Prostate gland (tissue), 2 donors: Measurements from ENCODE around the gene GLRX. TPM values are rescaled to one million over a fixed set of nuclear protein-coding genes. Genes with fewer than 3 reads are reported as not detected.

ENCODE experiments used
- DNase-seq: peaks from one replicate; pipeline ENCODE4 v3.0.0-alpha.2; 2019; ENCODE audit warnings: low spot score
- H3K27ac ChIP-seq, 2 donors: fragments of 200-600 bp; sonication (generic); 2 replicates each; pipeline ENCODE4 v1.5.1; 2017 to 2019
- H3K27me3 ChIP-seq: fragments of 200-600 bp; sonication (generic); replicated peaks from 2 replicates; pipeline ENCODE4 v1.5.1; 2019; ENCODE audit not compliant: insufficient read depth
- H3K36me3 ChIP-seq, 2 donors: fragments of 200-600 bp; sonication (generic); 1 replicate in 1 of 2; 2 replicates in 1 of 2; pipeline versions ENCODE4 v1.5.1 to v1.8.1; 2017 to 2019
- H3K4me1 ChIP-seq: fragments of 200-600 bp; sonication (generic); replicated peaks from 2 replicates; pipeline ENCODE4 v1.5.1; 2019
- H3K4me3 ChIP-seq, 2 donors: fragments of 200-600 bp; sonication (generic); 2 replicates each; pipeline ENCODE4 v1.5.1; 2017 to 2019
- H3K9me3 ChIP-seq: fragments of 200-600 bp; sonication (generic); 2 replicates; pipeline ENCODE4 v1.5.1; 2017
- POLR2A ChIP-seq: fragments of 450-650 bp; IDR thresholded peaks from one replicate; pipeline ENCODE4 v1.6.1; 2016; ENCODE audit warnings: antibody characterized with exemption, mild to moderate bottlenecking
- POLR2AphosphoS5 ChIP-seq: sonication (generic); formaldehyde crosslinking; IDR thresholded peaks from one replicate; pipeline ENCODE4 v1.6.1; 2017; ENCODE audit warnings: antibody characterized with exemption
- WGBS: methylation state at CpG from one replicate; pipeline ENCODE4 v1.1.5; 2018; 5-methylcytosine and 5-hydroxymethylcytosine counted together
- intact Hi-C: fragments of 100-400 bp; cut with DNase I; formaldehyde crosslinking; loops from one replicate; pipeline ENCODE4 v1.14.2; 2022
- total RNA-seq, 2 donors: library from RNA; depleted of rRNA; stranded (reverse); fragments of >200 nt; gene quantifications; one replicate each; pipeline ENCODE4 v1.1.0, GENCODE V29; 2016
- TF ChIP-seq, protein P1 (sequence below), 4 experiments: fragments of 200-600 bp in 2 of 4; fragments of 450-650 bp in 2 of 4; sonication (generic) in 2 of 4; IDR thresholded peaks; 1 replicate in 3 of 4; 2 replicates in 1 of 4; pipeline ENCODE4 v1.5.1; 2016 to 2019; ENCODE audit warnings: antibody characterized with exemption in 4 of 4, mild to moderate bottlenecking in 2 of 4, moderate library complexity in 2 of 4

Gene GLRX
- total RNA-seq, 2 donors from 2014 or later = 16.6 to 34.8 TPM

DNA sequence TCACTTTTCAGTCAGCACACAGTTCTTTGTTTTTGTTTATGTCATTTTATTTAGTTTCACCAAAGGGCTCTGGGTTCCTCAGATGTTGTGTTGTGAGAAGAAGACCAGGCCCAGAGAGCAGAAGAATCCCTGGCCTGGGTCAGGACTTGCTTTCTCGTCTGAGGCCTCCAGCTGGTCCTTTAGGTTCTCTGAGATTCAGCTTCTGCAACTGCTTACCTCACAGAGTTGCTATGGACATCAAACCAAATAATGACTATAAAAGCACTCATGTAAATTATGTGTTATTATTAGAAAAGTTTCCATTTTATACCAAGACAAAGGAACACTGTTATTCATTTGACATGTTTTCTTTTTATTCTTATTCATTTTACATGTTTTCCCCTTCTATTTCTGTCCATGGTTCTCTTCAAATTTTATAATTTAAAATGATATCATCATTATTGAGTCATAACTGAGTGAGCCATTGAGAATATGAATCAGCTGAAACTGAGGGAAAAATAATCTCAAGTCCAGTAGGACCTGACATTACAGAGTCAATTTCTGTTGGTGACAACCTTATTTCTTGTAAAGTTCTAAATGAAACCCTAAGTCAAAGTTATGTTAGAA lies 44.0 kb upstream of the GLRX start:
- no peaks in the 10 kb centered on the region for H3K36me3 ChIP-seq
- intact Hi-C loops = no loop called here
- TF ChIP-seq POLR2AphosphoS5 (no peak), POLR2A (no peak)
- TF ChIP-seq, protein P1, sequence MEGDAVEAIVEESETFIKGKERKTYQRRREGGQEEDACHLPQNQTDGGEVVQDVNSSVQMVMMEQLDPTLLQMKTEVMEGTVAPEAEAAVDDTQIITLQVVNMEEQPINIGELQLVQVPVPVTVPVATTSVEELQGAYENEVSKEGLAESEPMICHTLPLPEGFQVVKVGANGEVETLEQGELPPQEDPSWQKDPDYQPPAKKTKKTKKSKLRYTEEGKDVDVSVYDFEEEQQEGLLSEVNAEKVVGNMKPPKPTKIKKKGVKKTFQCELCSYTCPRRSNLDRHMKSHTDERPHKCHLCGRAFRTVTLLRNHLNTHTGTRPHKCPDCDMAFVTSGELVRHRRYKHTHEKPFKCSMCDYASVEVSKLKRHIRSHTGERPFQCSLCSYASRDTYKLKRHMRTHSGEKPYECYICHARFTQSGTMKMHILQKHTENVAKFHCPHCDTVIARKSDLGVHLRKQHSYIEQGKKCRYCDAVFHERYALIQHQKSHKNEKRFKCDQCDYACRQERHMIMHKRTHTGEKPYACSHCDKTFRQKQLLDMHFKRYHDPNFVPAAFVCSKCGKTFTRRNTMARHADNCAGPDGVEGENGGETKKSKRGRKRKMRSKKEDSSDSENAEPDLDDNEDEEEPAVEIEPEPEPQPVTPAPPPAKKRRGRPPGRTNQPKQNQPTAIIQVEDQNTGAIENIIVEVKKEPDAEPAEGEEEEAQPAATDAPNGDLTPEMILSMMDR (IDR thresholded peaks at IDR 0.05) = no peak
- no peaks in the 10 kb centered on the region for H3K27me3 ChIP-seq
- no peak overlapping the region for H3K4me3 ChIP-seq
- H3K4me1 ChIP-seq = no peaks in the 10 kb centered on the region
- no peak for DNase-seq
- no peak overlapping the region for H3K27ac ChIP-seq
- 87% methylated on average over 1 of the region's 1 CpG for WGBS
- H3K9me3 ChIP-seq = no peaks in the 10 kb centered on the region

DNA sequence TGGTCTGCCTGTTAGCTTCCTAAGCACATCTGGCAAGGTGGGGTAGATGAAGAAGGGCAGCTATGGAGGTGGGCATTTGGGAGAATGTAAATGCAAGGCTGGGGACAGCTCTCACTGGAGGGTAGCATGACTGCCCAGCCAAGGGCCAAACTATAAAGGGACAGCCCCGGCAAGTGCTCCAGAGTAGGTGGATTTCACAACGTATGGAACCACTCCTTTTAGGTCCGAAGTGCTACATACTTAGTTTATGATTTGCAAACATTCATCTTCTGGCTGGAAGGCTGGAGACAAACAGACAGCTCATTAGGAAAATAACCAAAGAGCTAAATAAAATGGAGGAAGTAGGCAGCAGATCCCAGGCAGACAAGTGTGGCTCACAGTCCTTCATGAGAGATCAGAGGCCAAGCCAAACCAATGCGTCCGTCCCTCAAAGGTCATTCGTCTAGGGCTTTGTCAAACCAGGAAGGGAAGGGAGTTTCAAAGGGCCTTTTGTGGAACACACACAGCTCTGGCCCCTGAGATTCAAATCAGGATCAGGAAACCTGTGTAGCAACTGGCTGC lies 42.5 kb upstream of the GLRX start:
- intact Hi-C loops = loop anchor here (5.0 kb wide), 1 partner anchor 97 kb away; the partner anchor contains the start of gene ELL2
- Histone ChIP-seq H3K9me3 (no peaks in the 10 kb centered on the region), H3K36me3 (no peaks in the 10 kb centered on the region), H3K4me3 (no peak overlapping the region), H3K4me1 (peaks cover 3% of the 10 kb centered on the region), H3K27ac (peak overlapping the region in 1 of 2 donors; percentile 23), H3K27me3 (no peaks in the 10 kb centered on the region)
- TF ChIP-seq, protein P1 (IDR thresholded peaks at IDR 0.05) = no peak
- TF ChIP-seq POLR2AphosphoS5 (no peak), POLR2A (no peak)
- WGBS = 72% methylated on average over 6 of the region's 6 CpGs
- DNase-seq = no peak

GRCh38 chr5:95864456-95864855 lies 41.9 kb upstream of the GLRX start:
- no peaks in the 10 kb centered on the region for H3K9me3 ChIP-seq
- H3K27me3 ChIP-seq = no peaks in the 10 kb centered on the region
- no peak overlapping the region for H3K27ac ChIP-seq
- H3K36me3 ChIP-seq = no peaks in the 10 kb centered on the region
- TF ChIP-seq POLR2AphosphoS5 = no peak
- TF ChIP-seq POLR2A = no peak
- peaks cover 3% of the 10 kb centered on the region for H3K4me1 ChIP-seq
- 90% methylated on average over 1 of the region's 1 CpG for WGBS
- DNase-seq = no peak
- intact Hi-C loops = loop anchor here (5.0 kb wide), 1 partner anchor 98 kb away; the partner anchor contains the start of gene ELL2
- H3K4me3 ChIP-seq = no peak overlapping the region

DNA sequence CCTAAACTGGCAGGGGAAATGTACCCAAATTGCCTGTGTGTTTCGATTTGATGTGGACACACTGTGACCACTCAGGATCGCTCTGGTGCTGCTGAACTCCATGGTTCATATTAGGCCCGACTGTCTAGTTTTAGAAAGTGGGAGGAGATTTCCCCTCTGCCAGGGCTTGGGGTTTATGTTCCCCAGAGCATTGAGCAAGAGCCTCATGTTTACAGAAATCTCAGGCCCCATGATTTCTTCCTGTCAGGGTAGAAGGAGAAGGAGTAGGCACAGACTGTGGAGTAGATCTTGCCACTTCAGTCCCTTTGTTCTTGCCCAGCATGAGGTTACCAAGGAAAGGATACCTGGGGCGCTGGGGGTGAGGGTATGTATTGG lies 40.8 kb upstream of the GLRX start:
- no peaks in the 10 kb centered on the region for H3K9me3 ChIP-seq
- H3K27me3 ChIP-seq = no peaks in the 10 kb centered on the region
- H3K27ac ChIP-seq = peak overlapping the region in 1 of 2 donors; percentile 48
- intact Hi-C loops = loop anchor here (5.0 kb wide), 1 partner anchor 99 kb away; the partner anchor contains the start of gene ELL2
- no peaks in the 10 kb centered on the region for H3K36me3 ChIP-seq
- H3K4me1 ChIP-seq = peaks cover 3% of the 10 kb centered on the region
- 73% methylated on average over 4 of the region's 4 CpGs for WGBS
- no peak overlapping the region for H3K4me3 ChIP-seq
- no peak for DNase-seq
- TF ChIP-seq, protein P1 (IDR thresholded peaks at IDR 0.05) = no peak
- TF ChIP-seq POLR2AphosphoS5 (no peak), POLR2A (no peak)

GRCh38 chr5:95862671-95863382 lies 40.3 kb upstream of the GLRX start:
- H3K9me3 ChIP-seq = no peaks in the 10 kb centered on the region
- H3K4me1 ChIP-seq = peaks cover 3% of the 10 kb centered on the region
- DNase-seq = no peak
- H3K36me3 ChIP-seq = no peaks in the 10 kb centered on the region
- intact Hi-C loops = loop anchor here (5.0 kb wide), 1 partner anchor 99 kb away; the partner anchor contains the start of gene ELL2
- no peaks in the 10 kb centered on the region for H3K27me3 ChIP-seq
- H3K4me3 ChIP-seq = no peak overlapping the region
- TF ChIP-seq, protein P1 (IDR thresholded peaks at IDR 0.05) = no peak
- TF ChIP-seq POLR2A = no peak
- TF ChIP-seq POLR2AphosphoS5 = no peak
- peak overlapping the region; percentile 15 to 48 for H3K27ac ChIP-seq
- WGBS = 49% methylated on average over 8 of the region's 8 CpGs
